HL-60 (cell line): ENCODE measurements around the gene C20orf173.

Experiments
- CTCF ChIP-seq: IDR thresholded peaks from one replicate; pipeline ENCODE4 v1.5.1; 2011; ENCODE audit warnings: low read length, control low read depth, inconsistent platforms; ENCODE audit not compliant: insufficient read depth
- GABPA ChIP-seq: IDR thresholded peaks from 2 replicates; pipeline ENCODE4 v1.6.1; 2012; ENCODE audit warnings: low read depth
- POLR2AphosphoS5 ChIP-seq: IDR thresholded peaks from 2 replicates; pipeline ENCODE4 v1.6.1; 2012; ENCODE audit warnings: low read depth
- TF ChIP-seq, protein P1 (sequence below): IDR thresholded peaks from 2 replicates; pipeline ENCODE4 v1.6.1; 2012; ENCODE audit warnings: low read depth; ENCODE audit not compliant: insufficient replicate concordance

GRCh38 chr20:35559042-35559693 is 29.7 kb upstream of the C20orf173 start:
- no peak for TF ChIP-seq CTCF
- TF ChIP-seq GABPA, result no peak
- no peak for TF ChIP-seq POLR2AphosphoS5
- TF ChIP-seq, protein P1, sequence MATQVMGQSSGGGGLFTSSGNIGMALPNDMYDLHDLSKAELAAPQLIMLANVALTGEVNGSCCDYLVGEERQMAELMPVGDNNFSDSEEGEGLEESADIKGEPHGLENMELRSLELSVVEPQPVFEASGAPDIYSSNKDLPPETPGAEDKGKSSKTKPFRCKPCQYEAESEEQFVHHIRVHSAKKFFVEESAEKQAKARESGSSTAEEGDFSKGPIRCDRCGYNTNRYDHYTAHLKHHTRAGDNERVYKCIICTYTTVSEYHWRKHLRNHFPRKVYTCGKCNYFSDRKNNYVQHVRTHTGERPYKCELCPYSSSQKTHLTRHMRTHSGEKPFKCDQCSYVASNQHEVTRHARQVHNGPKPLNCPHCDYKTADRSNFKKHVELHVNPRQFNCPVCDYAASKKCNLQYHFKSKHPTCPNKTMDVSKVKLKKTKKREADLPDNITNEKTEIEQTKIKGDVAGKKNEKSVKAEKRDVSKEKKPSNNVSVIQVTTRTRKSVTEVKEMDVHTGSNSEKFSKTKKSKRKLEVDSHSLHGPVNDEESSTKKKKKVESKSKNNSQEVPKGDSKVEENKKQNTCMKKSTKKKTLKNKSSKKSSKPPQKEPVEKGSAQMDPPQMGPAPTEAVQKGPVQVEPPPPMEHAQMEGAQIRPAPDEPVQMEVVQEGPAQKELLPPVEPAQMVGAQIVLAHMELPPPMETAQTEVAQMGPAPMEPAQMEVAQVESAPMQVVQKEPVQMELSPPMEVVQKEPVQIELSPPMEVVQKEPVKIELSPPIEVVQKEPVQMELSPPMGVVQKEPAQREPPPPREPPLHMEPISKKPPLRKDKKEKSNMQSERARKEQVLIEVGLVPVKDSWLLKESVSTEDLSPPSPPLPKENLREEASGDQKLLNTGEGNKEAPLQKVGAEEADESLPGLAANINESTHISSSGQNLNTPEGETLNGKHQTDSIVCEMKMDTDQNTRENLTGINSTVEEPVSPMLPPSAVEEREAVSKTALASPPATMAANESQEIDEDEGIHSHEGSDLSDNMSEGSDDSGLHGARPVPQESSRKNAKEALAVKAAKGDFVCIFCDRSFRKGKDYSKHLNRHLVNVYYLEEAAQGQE, result no peak
